Measurements from ENCODE around the gene SPATC1L. TPM values are rescaled to one million over a fixed set of nuclear protein-coding genes. Genes with fewer than 3 reads are reported as not detected.
A peak's percentile ranks its signal among the peaks of the same experiment; 100 is the strongest.

Gene SPATC1L
- total RNA-seq (2021), result 32.8 and 36.0 TPM in 2 replicates
- long read RNA-seq, transcript SPATC1L-202 (4 exons, 1,182 nt), result major isoform, 142 of 157 reads
- long read RNA-seq, partial matches to known transcripts, result 2 of 157 reads
- long read RNA-seq, other reads (novel, unspliced or antisense), result 13 of 157 reads

DNA sequence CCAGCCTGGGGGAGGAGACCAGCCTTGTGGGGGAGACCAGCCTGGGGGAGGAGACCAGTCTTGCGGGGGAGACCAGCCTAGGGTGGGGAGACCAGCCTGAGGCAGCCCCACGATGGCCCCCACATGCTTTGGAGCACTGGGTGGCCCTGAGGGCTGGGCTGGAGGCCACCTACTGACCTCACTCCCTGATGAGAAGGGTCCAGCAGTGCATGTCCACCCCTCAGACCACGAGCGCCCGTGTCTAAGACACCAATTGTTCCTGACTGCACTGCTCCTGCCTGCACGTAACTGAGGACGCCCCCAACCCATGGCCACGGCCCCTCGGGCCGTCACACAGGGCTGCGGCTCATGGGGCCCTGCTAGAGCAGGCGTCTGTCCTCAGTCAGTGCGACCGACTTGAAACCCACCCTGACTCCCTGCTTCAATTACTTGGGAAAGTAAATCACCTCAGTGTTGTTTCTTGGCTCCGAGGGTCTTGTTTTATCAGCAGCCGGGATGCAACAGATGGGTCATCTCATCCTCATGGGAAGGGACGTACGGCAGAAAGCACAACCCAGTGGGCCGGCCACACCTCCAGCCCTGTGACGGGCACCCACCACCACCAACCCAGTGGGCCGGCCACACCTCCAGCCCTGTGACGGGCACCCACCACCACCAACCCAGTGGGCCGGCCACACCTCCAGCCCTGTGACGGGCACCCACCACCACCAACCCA, at the start of gene SPATC1L:
SPATC1L (minus strand) TSS at position 550 of the 715 bp plus-strand sequence. CDS start 1,643 bp downstream, outside the sequence.
- Histone ChIP-seq H3K23me2 (ENCODE audit: insufficient read length, low read depth, low read length, poor library complexity, severe bottlenecking) (peaks cover 7% of the 10 kb centered on the region), H3K27me3 (ENCODE audit: insufficient read depth, low read length) (no peaks in the 10 kb centered on the region), H2AFZ (ENCODE audit: low read length) (no peak within 1 kb of the TSS), H2AK5ac (ENCODE audit: insufficient read length, low read length) (no peak within 1 kb of the TSS), H3K56ac (ENCODE audit: insufficient read length, low read depth, low read length) (no peak within 1 kb of the TSS), H2BK12ac (ENCODE audit: insufficient read length, low read depth, low read length) (no peak within 1 kb of the TSS), H3K4me1 (ENCODE audit: insufficient read depth, low read length) (peaks cover 4% of the 10 kb centered on the region; the same call in 1 of the 2 replicates), H2BK20ac (ENCODE audit: low read depth, low read length, poor library complexity, severe bottlenecking) (no peak within 1 kb of the TSS), H4K91ac (ENCODE audit: insufficient read length, low read depth, low read length) (no peak within 1 kb of the TSS), H3K79me2 (ENCODE audit: insufficient read depth, low read length) (no peaks in the 10 kb centered on the region; the same call in 1 of the 2 replicates), H3K27ac (ENCODE audit: insufficient read length, low read depth, low read length) (no peak within 1 kb of the TSS), H3T11ph (ENCODE audit: low read length) (no peak within 1 kb of the TSS), H2BK120ac (ENCODE audit: low read depth, low read length, poor library complexity, severe bottlenecking) (no peak within 1 kb of the TSS), H3K4me2 (ENCODE audit: insufficient read depth, insufficient read length, low read length) (peak within 1 kb of the TSS; percentile 82), H3K14ac (ENCODE audit: insufficient read depth, low read length) (no peak within 1 kb of the TSS; the same call in 1 of the 2 replicates), H3K79me1 (ENCODE audit: insufficient read depth, low read depth, low read length, poor library complexity, severe bottlenecking) (no peaks in the 10 kb centered on the region), H3K23ac (ENCODE audit: insufficient read length, low read depth, low read length) (no peak within 1 kb of the TSS), H4K5ac (ENCODE audit: insufficient read length, low read depth, low read length) (no peak within 1 kb of the TSS), H3K4ac (ENCODE audit: low read depth, low read length) (no peak within 1 kb of the TSS), H3K9me3 (ENCODE audit: control insufficient read depth, low read depth, low read length) (no peaks in the 10 kb centered on the region), H2BK15ac (ENCODE audit: low read depth, low read length) (no peak within 1 kb of the TSS), H3K18ac (ENCODE audit: insufficient read length, low read depth, low read length) (no peak within 1 kb of the TSS), H4K20me1 (ENCODE audit: control insufficient read depth, insufficient read depth, insufficient read length) (no peaks in the 10 kb centered on the region), H2BK5ac (ENCODE audit: insufficient read length, low read length) (no peak within 1 kb of the TSS), H4K8ac (replicated peaks; ENCODE audit: insufficient read length, low read depth, low read length) (no peak within 1 kb of the TSS), H3K9ac (ENCODE audit: extremely low read depth, insufficient read length, low read length) (peak within 1 kb of the TSS; percentile 39)
- Mint-ChIP-seq H3K4me3 (peak within 1 kb of the TSS; percentile 90 to 94), H3K27me3 (ENCODE audit: low read depth) (no peaks in the 10 kb centered on the region), H3K9me3 (no peaks in the 10 kb centered on the region), H3K36me3 (ENCODE audit: insufficient read depth in 1 of 3, low read depth in 3 of 3) (peaks cover 4 to 13% (median 8%) of the 10 kb centered on the region in 3 experiments; a peak in 6 of 7 replicates), H3K4me1 (peaks cover 33 to 35% of the 10 kb centered on the region in 2 experiments), H3K27ac (peak within 1 kb of the TSS; percentile 89 to 99 (median 96); a peak in 6 of 7 replicates)
- no CpG with 5 or more reads among the region's 24 CpGs for WGBS (ENCODE audit: extremely low coverage, insufficient read length, low lambda C conversion rate)
- TF ChIP-seq CTCF (conservative IDR thresholded peaks at IDR 0.05), result no peak
- DNase-seq, result peak; percentile 63

Data from H9 (cell line).